Activated T-cell treated with anti-CD3 and anti-CD28 coated beads for 1 hour (primary cell): ENCODE measurements around the gene HYDIN.

ENCODE experiments used
- DNase-seq: peaks from one replicate; pipeline ENCODE4 v3.0.0-alpha.2; 2020; ENCODE audit warnings: low read depth

The HYDIN gene

GRCh38 chr16:70788668-70789594, 441.6 kb downstream of the HYDIN start:
- DNase-seq, result no peak

DNA sequence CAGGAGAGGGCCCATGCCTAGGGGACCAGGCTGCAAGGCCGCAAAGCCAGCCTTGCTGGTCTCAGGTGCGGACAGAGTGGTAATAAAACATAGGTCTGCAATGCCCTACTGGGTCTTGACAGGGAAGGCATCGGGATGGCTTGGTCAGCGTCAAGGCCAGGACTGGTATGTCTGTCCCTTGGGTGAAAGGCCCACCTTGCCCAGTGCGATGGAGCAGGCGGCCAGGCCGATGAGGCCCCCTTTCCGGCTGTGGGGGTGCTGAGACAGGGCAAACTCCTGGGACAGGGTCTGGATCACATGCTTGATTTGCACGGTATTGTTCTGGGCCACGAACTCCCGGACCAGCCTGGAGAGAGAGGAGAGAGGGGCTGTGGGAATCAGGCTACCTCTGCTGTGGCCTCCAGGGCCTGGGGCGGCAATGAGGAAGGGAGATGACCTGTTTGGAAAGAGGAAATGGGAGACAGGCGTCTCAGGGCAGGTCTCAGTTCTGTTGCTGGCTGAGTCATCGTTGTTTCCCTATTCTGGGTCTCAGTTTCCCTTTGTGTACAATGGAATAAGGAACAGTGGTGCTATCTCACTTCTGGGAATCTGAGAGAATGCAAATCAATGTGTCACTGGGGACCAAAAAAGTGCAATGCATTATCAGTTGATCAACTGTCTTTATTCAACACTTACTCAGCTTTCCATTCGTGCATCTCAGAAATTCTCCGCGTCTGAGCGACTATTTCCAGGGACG, 444.3 kb downstream of the HYDIN start:
- no peak for DNase-seq

DNA sequence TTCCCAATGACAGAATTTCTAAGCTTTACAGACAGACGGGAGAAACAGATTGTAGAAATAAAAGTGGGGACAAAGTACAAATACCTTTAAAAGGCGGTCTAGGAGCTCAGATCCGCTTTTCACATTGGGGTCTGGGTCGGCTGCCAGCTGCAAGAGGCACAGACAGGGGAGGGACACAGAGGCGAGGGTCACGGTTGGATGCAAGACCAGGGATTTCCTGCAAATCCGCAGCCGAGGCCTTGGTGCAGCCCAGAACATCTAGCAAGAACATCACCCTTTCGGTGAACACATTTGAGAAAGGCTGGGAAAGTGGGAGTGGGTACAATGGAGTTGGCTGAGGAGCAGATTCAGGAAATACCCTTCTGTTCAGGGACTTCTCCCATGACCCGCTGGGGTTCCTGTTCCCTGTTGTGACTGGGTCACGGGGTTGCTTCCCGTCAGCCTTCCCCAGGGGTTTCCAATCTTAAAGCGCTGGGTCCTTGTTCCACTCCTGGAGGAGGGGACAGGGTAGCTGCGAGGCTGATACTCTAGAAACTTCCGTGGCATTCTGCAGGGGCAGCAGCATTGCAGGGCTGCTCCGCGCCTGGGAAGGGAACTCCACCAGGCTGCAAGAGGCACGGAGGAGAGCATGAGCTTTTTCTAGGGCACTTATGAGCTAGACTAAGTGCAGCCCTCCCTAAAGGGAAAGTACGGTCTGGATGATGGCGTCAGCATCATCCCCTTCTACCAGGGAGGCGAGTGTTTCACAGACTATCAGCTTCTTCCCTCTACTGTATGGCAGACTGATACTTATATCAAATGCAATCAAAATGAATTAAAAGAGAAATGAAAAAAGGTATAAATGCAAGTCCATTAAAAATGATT, 445.6 kb downstream of the HYDIN start:
- no peak for DNase-seq

GRCh38 chr16:70782237-70782636, 448.3 kb downstream of the HYDIN start:
- no peak for DNase-seq

GRCh38 chr16:70781800-70782199, 448.7 kb downstream of the HYDIN start:
- no peak for DNase-seq

DNA sequence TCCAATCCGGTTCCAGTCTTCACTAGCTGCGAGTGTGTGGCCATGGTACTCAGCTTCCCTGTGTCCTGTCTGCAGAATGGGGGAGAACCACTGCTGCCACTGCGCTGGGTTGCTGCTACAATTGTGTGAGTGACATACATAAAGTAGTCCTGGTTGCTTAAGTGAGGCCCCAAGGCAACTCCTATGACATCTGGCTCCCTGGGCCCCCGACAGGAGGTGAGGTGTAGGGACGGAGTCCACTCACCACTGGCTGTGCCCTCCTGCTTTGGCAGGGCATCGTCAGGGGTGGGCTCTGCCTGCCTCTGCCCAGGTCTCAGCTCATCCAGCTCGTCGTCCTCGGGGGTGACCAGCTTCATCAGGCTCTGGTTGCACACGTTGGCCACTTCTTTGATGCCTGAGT, 450.0 kb downstream of the HYDIN start:
- DNase-seq, result no peak

DNA sequence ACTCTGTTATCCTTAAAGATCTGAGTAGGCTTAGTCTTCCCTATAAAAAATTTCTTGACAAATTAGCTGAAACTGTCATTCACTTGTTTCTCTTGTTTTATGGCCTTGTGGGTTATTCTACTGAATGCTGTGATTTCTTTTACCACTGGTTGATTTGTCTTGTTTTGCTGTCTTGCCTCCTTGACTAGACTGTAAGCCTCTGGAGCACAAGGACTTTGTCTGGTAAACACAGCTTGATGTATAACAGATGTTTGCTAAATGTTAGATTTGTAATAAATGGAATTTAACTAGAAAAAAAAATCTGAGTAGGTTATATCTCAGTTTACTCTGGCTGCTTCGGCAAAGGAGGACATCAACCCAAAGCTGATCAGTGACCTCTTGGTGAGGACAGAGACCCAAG, 451.2 kb downstream of the HYDIN start:
- no peak for DNase-seq

- no peak for DNase-seq
These were observed 451.6 kb downstream of the HYDIN start for GRCh38 chr16:70778901-70779309.

DNA sequence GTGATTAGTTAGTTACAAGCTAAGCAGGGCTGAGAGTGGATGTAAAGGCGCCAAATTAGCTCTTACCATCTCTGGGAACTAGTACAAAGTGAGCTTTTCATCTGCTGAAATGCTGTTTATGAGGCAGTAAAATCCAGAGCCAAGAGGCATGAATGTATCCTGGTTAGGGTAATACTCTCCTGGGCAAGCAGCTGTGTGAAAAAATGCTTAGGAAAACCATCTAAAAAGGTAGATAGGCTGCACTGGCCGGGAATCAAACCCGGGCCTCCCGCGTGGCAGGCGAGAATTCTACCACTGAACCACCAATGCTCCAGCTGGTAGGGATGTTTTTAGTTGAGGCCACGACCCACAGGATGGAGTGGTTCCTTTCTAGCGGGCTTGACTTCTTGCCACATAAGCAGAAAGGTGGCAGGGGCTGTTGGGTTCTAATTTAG, 452.5 kb downstream of the HYDIN start:
- DNase-seq, result no peak

DNA sequence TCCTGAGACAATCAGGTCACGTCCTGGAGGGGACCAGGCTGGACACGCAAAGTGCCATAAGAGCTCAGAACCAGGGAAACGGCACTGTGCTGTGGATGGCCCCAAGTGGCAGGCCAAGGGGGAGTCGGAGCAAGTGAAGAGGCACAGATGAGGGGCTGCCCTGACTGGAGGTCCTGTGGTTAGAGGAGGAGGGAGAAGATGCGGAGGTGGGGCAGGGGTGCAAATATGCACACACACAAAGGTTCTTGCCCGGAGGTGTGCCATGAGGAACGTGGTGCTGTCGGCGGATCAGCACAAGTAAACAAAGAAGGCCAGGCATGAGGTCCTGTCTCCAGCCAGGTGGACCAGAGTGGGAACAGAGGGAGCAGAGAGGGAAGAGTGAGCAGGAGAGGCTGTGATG, 453.0 kb downstream of the HYDIN start:
- no peak for DNase-seq

- DNase-seq, result no peak
These were observed 455.1 kb downstream of the HYDIN start for GRCh38 chr16:70775399-70775798.

GRCh38 chr16:70774261-70774660, 456.3 kb downstream of the HYDIN start:
- no peak for DNase-seq

DNA sequence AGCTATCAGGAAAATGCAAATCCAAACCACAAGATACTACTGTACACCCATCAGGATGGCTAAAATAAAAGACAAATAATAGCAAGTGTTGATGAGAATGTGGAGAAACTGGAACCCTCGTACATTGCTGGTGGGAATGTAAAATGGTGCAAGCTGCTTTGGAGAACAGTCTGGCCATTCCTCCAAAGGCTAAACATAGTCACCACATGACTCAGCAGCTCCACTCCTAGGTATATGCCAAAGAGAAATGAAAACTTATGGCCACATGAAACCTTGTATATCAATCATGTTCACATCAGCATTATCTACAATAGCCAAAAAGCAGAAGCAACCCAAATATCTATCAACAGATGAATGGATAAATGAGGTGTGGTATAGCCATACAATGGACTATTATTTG, 458.0 kb downstream of the HYDIN start:
- no peak for DNase-seq

- peak; percentile 46 for DNase-seq
These were observed 459.6 kb downstream of the HYDIN start for GRCh38 chr16:70770626-70771552.

DNA sequence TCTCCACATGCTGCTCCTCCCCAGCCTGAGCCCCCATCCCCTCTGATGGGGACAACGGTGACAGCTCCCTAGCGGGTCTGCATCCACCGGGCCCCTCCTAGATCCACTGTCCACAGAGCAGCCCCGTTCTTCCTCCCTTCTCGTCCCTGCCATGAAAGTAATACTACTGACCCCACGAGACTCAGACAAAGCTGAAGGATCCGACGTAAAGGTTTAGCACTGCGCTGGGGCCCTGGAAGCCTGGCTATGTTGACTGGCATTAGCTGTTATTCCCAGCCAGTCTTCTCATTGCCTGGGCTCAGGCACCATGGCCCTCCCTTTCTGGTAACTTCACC, 460.3 kb downstream of the HYDIN start:
- no peak for DNase-seq

DNA sequence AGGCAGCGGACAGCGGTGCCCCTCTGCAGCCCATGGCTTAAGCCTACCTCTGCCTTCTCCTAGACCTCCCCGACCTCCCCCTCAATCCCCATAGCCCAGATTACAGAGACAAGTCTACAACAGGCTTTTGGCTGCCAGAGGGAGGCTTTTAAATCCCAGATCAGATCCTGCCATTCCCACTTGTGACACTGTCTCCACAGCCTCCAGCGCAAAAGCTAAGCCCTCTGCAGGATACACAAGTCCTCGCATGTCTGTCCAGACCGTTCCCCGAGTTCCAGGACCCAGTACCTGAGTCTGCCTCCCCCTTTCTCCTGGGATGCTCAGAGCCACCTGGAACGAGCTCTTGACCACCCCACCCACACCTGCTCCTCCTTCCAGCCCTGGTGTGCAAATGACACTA, 460.8 kb downstream of the HYDIN start:
- no peak for DNase-seq

- DNase-seq, result no peak
These were observed 461.4 kb downstream of the HYDIN start for GRCh38 chr16:70769131-70769530.

GRCh38 chr16:70768203-70768580, 462.3 kb downstream of the HYDIN start:
- DNase-seq, result no peak

- no peak for DNase-seq
These were observed 462.9 kb downstream of the HYDIN start for GRCh38 chr16:70767377-70768202.

GRCh38 chr16:70766658-70767057, 463.9 kb downstream of the HYDIN start:
- no peak for DNase-seq
